NCI-H2029 (cell line): ENCODE data around the gene SPEM2.

ENCODE experiments used
- DNase-seq: peaks from one replicate; lab custom pipeline; 2025; lab: John Stamatoyannopoulos, UW

The SPEM2 gene

DNA sequence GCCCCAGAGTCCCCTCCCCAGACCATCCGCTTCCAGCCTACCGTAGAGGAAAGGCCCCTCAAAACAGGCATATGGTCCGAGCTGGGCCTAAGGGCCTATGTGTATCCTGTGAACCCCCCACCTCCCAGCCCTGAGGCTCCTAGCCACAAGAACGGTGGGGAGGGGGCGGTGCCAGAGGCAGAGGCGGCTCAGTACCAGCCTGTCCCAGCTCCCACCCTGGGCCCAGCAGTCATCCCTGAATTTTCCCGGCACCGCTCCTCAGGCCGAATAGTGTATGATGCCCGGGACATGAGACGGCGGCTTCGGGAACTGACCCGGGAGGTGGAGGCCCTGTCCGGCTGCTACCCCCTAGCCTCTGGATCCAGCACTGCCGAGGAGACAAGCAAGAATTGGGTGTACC, 4.2 kb upstream of the SPEM2 start:
- no peak for DNase-seq

DNA sequence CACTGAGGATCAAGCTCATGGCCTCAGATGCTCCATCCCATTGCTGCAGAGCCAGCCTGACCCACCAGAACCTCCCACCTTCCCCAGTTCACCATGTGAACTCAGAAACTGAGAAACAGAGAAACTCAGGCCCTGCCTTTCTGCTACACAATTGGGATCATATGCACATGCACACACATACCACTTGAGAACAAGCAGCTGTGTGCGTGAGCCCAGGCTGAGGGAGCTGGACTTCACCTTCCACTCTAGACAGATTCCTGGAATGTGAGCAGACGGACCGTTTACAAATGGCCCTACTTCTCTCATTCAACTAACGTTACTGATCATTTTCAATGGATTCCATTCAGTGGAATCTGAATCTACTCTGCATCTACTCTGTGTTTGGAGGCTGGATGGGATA, 1.7 kb upstream of the SPEM2 start:
- no peak for DNase-seq

DNA sequence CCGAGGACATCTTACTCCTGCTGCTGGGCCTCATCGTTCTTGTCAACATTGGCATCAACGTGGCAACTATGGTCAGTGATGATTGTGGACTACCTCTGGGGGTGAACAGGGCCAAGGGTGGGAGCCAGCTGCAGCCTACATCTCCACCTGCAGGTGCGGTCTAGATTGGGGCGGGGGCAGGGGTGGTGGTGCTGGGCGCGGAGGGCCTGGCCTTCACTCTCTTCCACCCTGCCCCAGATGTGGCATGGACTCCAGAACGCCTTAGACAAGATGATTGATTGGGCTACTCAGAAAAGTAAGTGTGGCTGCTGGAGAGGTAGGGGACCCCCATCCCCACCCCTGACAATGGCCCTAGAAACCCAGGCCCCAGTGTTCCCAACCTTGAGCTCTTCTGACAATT, 340 bp downstream of the SPEM2 start:
- DNase-seq = no peak

DNA sequence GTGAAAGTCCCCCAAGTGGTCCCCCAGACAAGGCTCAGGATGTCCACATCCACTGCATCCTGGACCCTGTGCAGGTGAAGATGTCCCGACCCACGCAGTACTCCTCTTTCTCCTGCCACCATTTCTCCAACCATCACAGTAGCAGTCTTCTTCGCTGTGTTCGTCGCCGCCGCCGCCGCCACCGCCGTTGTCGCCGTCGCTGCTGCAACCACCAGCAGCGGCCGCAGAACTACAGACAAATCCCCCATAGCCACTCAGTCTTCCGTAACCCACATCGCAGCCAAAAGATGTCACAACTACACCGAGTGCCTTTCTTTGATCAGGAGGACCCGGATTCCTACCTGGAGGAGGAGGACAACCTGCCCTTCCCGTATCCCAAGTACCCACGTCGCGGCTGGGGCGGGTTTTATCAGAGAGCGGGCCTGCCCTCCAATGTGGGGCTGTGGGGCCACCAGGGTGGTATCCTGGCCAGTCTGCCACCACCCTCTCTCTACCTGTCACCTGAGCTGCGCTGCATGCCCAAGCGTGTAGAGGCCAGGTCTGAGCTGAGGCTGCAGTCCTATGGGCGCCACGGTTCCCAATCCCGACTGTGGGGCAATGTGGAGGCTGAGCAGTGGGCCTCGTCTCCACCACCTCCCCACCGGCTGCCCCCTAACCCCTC, 917 bp downstream of the SPEM2 start:
- DNase-seq = no peak

DNA sequence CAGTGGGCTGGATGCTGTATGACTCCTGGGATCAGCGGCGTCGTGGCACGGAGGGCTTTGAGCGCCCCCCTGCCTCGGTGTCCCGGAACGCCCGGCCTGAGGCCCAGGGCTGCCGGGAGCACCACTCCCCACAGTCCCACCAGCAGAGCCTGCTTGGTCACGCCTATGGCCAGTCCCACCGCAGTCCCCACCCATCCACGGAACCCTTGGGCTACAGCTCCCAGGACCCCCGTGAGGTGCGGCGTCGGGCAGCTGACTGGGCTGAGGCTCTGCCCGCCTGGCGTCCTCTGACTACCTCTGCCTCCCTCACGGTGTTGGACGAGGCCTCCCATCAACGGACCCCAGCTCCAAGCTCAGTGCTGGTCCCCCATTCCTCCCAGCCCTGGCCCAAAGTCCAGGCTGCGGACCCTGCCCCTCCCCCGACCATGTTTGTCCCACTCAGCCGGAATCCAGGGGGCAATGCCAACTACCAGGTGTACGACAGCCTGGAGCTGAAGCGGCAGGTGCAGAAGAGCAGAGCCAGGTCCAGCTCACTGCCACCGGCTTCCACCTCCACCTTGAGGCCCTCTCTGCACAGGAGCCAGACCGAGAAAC, 1.6 kb downstream of the SPEM2 start:
- DNase-seq = no peak

DNA sequence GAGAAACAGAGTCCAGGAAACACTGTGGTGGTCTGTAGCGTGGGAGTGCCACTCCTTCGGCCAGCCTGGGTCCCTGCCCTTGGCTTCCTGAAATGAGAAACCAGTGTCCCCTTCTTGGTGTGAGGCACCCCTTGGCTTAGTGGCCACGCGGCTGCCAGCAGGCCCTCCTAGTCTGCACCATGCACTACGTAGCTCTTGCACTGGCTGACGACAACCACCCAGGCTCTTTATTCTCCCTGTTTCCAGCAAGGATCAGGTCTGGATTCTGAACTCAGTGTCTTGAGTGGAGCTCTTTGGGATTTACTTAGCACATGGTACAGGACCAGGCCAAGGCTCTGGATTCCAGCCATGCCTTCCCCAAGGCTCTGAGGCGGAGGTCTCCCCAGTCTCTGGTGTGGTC, 2.1 kb downstream of the SPEM2 start:
- DNase-seq = no peak

DNA sequence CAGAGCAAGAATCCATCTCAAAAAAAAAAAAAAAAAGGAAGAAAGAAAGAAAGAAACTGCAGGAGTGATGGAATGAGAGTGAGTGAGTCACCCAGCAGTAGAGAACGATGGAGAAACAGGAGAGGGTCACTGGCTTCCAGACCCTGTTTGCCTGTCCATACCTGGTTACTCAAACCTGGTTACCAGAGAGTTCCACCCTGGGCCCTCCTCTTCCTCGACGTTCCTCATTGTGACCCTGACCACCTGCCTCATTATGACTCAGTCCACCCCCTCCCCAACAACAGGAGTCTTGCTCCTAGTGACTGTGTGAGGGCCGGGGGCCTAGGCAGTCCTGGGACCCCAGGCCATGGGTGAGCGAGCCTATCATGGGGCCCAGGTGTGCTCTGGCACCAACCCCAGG, 3.1 kb downstream of the SPEM2 start, which contains the start of gene SPEM3:
SPEM3 (plus strand) TSS at position 301 of the 400 bp plus-strand sequence; CDS start at position 347, 46 bp downstream.
- DNase-seq = no peak

DNA sequence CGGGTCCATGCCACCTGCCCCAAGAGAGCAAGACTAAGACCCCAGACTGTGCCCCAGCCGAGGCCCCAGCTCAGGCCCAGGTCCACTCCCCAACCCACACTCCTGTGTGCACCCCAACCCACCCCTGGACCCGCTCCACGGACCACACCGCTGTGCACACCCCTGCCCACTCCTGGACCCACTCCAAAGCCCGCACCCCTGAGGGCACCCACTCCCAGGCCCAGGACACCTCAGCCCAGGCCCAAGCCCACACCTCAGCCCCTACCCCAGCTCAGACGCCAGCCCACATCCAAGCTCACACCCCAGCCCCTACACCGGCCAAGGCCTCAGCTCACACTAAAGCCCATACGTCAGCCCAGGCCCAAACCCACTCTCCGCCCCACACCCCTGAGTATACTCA, 4.3 kb downstream of the SPEM2 start:
- no peak for DNase-seq

DNA sequence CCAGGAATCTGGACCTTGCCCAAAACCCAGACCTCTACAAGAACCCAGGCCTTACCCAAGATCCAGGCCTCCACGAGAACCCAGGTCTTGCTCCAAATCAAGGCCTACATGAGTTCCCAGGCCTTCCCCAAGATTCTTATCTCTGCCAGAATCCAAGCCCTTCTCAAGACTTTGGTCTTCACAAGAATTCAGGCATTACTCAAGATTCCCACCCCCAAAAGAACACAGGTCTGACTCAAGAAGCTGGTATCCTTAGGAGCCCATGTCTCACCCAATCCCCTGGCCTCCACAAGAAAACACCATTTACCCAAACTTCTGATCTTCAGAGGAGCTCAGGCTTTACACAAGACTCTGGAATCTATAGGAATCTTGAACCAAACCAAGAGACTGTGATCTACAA, 5.8 kb downstream of the SPEM2 start:
- DNase-seq = no peak

DNA sequence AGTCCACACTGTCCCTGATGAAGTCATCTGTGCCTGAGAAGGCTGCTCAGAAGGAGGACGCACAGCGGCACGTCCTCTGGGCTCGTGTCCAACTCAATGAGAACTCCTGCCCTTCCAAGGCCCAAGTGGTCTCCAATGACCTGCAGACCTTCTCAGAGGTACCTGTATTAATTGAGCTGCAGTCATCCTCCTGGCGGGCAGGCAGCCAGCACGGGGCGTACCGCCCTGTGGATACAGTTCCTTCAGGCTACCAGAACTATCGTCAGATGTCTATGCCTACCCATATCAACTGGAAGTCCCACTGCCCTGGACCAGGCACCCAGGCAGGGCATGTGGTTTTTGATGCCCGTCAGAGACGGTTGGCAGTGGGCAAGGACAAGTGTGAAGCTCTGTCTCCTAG, 6.9 kb downstream of the SPEM2 start:
- DNase-seq = no peak

DNA sequence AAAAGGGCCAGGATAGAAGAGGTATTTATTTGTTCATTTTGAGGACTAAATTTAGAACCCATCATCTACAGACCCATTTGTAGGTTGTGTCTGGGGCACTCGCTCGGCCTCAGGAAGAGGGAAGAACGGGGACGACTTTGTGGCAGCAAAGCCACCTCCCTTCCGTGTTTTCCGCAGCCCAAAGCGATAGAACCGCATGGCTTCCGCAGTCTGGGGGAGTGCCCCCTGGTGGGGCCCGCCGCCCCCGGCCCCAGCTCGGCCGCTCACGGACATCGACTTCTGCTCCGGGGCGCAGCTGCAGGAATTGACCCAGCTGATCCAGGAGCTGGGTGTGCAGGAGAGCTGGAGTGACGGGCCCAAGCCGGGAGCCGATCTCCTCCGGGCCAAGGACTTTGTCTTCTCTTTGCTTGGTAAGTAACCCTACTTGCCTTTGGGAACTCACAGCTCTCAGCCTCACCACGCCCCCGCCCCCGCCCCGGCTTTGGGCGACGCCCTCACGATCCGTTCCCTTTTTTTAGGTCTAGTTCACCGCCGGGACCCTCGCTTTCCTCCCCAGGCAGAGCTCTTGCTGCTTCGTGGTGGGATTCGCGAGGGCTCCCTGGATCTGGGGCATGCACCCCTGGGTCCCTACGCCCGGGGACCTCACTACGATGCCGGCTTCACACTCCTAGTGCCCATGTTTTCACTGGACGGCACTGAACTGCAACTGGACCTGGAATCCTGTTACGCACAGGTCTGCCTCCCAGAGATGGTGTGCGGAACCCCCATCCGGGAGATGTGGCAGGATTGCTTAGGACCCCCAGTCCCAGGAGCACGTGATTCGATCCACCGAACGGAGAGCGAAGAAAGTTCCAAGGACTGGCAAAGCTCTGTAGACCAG, 10.5 kb downstream of the SPEM2 start:
- DNase-seq = no peak

DNA sequence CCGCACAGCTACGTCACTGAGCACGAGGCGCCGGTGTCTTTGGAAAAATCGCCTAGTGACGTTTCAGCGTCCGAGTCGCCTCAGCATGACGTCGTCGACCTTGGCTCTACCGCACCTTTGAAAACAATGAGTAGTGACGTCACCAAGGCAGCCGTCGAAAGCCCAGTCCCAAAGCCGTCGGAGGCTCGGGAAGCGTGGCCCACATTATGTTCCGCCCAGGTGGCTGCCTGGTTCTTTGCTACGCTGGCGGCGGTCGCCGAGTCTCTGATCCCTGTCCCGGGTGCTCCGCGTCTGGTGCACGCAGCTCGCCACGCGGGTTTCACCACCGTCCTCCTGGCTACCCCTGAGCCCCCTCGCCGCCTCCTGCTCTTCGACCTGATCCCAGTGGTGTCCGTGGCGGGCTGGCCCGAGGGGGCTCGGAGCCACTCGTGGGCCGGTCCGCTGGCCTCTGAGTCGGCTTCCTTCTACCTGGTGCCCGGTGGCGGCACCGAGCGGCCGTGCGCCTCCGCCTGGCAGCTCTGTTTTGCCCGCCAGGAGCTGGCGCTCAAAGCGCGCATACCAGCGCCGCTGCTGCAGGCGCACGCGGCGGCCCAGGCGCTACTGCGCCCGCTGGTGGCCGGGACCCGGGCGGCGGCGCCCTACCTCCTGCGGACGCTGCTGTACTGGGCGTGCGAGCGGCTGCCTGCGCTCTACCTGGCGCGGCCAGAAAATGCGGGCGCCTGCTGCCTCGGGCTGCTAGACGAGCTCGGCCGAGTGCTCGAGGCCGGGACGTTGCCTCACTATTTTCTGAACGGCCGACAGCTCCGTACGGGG, 11.3 kb downstream of the SPEM2 start:
- DNase-seq = peak; percentile 60

DNA sequence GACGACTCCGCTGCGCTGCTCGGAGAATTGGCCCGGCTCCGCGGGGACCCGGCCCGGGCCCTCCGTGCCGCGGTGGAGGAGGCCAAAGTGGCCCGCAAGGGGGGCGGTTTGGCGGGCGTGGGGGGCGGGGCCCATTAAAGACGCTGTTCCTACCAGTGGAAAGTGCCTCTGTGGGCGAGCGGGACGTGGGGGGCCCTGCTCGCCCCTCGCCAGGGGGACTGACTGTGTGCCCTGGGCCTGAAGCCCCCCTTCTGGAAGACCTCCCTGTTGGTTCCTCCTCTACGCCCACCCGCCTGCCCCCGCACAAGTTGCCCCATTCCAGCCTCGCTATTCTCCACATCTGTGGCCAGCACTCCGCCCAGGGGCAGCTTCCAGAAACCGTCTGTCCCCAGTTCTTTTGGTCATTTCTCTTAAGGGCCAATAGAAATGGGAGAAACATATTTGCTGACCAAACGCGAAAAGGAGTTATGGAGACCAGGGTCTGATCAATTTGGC, 12.0 kb downstream of the SPEM2 start:
- DNase-seq = no peak

DNA sequence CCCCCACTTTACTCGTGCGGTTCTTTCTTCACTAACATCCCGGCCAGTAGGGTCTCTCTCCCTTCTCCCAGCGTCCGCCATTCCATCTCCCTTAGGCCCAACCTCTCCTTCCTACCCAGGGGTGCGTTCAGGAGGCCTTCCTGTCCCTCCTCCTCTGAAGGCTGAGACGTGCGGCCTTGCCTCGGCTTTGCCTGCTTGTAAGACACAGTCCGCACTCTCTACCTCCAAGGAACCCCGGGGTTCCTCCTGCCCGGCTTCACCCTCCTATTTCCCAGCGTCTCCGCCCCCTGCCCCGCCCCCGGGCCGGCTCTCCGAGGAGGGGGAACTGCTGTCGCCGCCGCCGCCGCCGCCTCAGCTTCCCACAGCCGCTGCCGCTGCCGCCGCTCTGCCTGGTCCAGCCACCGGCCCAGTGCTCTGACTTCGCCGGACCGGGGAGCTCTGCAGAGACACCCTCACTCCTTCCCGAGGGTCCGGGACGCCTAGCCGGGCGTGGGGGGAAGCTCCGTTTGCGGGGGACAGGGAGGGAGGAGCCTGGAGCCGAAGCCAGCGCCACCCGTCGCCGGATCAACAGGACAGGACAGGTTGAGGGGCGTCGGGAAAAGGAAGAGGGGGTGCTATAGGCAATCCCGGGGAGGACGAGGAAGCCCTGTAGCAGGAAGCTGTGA, 12.7 kb downstream of the SPEM2 start:
- DNase-seq = no peak

DNA sequence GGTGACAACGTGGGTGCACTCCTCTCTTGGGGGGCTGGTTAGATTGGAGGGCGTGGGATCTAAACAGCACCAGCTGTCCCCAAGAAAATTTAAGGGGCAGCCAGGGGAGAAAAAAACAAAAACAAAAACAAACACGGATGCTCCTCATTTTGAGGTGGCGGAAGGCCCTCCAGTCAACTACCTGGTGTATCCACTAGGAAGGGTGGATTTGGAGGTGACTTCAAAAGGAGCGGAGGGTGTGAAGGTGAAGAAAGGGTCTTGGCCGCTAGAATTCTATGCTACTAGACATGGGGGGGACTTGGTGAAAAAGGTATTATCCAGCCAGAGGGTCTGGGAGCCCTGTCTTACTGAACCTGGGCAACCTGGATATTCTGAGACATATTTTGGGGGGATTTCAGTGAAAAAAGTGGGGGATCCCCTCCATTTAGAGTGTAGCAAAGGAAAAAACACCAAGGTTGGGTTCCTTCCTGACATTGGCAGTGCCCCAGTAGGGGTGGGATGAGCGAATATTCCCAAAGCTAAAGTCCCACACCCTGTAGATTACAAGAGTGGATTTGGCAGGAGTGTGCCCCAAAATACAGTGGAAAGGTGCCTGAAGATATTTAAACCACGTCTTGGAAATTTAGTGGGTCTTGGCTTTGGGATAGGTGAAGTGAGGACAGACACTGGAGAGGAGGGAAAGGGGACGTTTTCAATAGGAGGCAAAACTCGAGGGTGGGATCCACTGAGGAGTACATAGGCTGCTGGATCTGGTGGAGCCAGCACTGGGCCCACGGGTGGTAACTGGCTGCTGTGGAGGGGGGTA, 13.4 kb downstream of the SPEM2 start:
- no peak for DNase-seq

DNA sequence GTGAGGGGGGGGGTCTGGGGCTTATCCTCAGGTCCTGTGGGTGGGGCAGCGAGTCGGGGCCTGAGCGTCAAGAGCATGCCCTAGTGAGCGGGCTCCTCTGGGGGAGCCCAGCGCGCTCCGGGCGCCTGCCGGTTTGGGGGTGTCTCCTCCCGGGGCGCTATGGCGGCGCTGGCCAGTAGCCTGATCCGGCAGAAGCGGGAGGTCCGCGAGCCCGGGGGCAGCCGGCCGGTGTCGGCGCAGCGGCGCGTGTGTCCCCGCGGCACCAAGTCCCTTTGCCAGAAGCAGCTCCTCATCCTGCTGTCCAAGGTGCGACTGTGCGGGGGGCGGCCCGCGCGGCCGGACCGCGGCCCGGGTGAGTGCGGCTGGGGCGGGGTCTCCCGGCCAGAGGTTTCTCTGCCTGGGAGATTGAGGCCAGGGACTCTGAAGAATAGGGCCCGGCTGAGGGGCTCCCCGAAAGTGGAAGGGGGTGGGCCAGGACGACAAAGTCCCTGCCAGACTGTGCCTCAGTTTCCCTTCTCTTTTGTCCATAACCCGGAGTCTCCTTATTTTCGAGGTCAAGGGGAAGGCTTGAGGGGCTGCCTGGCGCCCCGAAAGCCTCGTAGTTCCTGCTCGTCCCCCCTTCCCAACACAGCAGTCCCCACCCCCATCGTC, 14.2 kb downstream of the SPEM2 start, which contains the start of gene FGF11:
FGF11 (plus strand) TSS at position 51 of the 651 bp plus-strand sequence; CDS start at position 160, 109 bp downstream.
- no peak for DNase-seq

DNA sequence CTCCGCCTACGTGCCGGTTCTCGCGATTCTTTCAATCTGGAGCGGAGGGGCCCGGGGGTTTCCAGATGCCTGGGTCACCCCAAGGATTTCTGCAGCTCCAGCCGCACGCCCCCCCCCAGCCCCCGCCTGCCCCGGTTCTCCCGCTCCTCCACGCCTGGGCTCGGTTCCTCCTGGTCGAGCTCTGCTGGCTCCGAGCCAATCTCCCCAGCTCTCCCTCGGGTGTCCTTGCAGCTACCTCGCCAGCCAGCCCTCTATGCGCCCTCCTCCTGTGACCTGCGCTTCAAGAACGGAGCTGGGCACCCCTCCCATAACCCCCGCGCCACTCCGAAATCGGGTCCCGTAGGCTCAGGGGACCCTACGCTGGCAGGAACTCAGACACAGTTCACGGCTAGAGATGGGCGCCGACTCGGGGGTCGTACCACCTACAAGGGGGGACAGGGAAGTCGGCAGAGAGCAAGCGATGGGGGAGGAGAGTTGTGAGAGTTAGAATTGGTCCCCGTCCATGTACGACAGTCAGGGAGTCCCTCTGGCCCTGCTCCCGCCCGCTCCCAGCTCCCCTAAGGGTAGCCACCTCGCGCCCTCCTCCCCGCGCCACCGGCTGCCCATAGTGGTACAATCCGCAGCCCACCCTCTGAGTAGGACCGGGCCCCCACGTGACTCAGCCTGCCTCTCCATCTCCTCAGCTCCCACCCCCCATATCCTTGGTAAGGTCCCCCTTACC, 14.9 kb downstream of the SPEM2 start:
- no peak for DNase-seq

DNA sequence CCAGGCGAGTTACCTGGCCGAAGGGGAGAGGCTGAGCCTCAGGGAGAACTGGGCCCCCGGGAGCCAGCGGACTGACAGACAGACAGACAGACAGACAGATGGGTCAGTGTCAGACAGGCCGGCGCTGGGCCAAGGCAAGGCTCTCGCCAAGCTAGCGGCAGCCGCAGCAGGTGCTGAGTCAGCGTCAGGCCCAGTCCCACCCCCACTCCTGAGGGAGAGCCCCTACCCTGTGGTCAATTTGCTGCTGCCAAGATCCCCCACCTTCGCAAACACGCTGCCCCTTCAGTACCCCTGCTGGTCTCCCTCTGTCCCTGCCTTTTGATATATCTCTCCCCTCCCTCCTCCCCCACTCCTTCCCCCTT, 15.4 kb downstream of the SPEM2 start:
- no peak for DNase-seq

DNA sequence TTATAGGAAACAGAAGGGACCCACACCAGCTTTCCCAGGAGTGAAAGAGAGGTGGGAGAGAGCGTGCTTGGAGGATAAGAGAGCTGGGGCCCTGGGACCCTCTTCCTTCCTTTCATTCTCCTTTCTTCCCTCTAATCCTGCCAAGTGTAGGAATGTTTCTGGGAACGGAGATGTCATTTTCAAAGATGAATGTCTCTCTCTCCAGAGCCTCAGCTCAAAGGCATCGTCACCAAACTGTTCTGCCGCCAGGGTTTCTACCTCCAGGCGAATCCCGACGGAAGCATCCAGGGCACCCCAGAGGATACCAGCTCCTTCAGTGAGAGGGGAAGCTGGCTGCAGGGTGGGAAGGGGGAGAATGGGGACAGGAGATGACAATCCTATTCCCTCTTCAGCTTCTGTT, 15.8 kb downstream of the SPEM2 start:
- DNase-seq = no peak
